HCT116 (cell line): ENCODE results near the gene HMGB1. TPM values are rescaled to one million over a fixed set of nuclear protein-coding genes. Genes with fewer than 3 reads are reported as not detected.

Experiments
- ATAC-seq: fragments of 200-7000 bp; cut with Tn5 transposase; 2 replicates; pipeline ENCODE4 v1.9.1; 2020; ENCODE audit warnings: mild to moderate bottlenecking, moderate library complexity
- BruUV-seq: library from RNA; stranded (reverse); fragments of 400-500 nt; replicated peaks from 2 replicates; lab custom pipeline; 2021; lab: Mats Ljungman, UMichigan
- CTCF ChIA-PET: fragments of 300-600 bp; sonication (Branson Sonifier 250); formaldehyde crosslinking; loops from one replicate; lab custom pipeline; 2021; ENCODE audit warnings: antibody characterized with exemption; lab: Charles Lee
- POLR2A ChIA-PET: fragments of 300-600, 350-600 bp; sonication (Branson Sonifier 250); formaldehyde crosslinking; loops from one replicate; lab custom pipeline; 2021; ENCODE audit warnings: antibody characterized with exemption; lab: Charles Lee
- RAD21 ChIA-PET, 2 experiments: fragments of 300-600 bp; sonication (Branson Sonifier 250); formaldehyde crosslinking; loops; one replicate each; lab custom pipeline; 2023; ENCODE audit warnings: low total read pairs in 2 of 2; ENCODE audit not compliant: uncharacterized antibody in 2 of 2, unreplicated experiment in 2 of 2, low non-redundant PET in 1 of 2; lab: Charles Lee
- DNase-seq: peaks from one replicate; pipeline ENCODE4 v3.0.0-alpha.2; 2010; ENCODE audit warnings: low read depth, low spot score
- H2AFZ ChIP-seq: fragments of 200-600 bp; shearing (Covaris generic), sonication (generic); 2 replicates; pipeline ENCODE4 v1.6.1; 2017; ENCODE audit warnings: low read depth, mixed run types, mixed read lengths, antibody characterized with exemption, low read length; ENCODE audit not compliant: poor library complexity, severe bottlenecking
- H3K27ac ChIP-seq: 2 replicates; pipeline ENCODE4 v1.5.1; 2012; ENCODE audit warnings: low read depth, low read length
- H3K27me3 ChIP-seq: fragments of 200-600 bp; sonication (generic); 2 replicates; pipeline ENCODE4 v1.6.1; 2016; ENCODE audit warnings: mixed run types, low read length, mixed read lengths; ENCODE audit not compliant: insufficient read depth
- H3K36me3 ChIP-seq, 2 experiments: fragments of 200-500 bp in 1 of 2; fragments of 200-600 bp in 1 of 2; sonication (Bioruptor generic) in 1 of 2; sonication (generic) in 1 of 2; 2 replicates each; pipeline versions ENCODE4 v1.5.1 to v1.6.1; 2014 to 2016; ENCODE audit warnings: low read length in 2 of 2, inconsistent platforms in 1 of 2, mixed read lengths in 1 of 2, mixed run types in 1 of 2; ENCODE audit not compliant: insufficient read depth in 2 of 2, control insufficient read depth in 1 of 2
- H3K4me1 ChIP-seq, 2 experiments: fragments of 200-600 bp in 1 of 2; sonication (generic) in 1 of 2; 2 replicates each; pipeline versions ENCODE4 v1.5.1 to v1.6.1; 2012 to 2017; ENCODE audit warnings: low read length in 2 of 2, inconsistent platforms in 1 of 2, mild to moderate bottlenecking in 1 of 2, mixed read lengths in 1 of 2, mixed run types in 1 of 2, moderate library complexity in 1 of 2; ENCODE audit not compliant: insufficient read depth in 2 of 2, control insufficient read depth in 1 of 2
- H3K4me2 ChIP-seq: fragments of 200-600 bp; sonication (generic); 2 replicates; pipeline ENCODE4 v1.6.1; 2017; ENCODE audit warnings: mixed run types, low read length, mixed read lengths
- H3K4me3 ChIP-seq, 2 experiments: fragments of 200-600 bp in 1 of 2; sonication (generic) in 1 of 2; replicated peaks in 1 of 2; 2 replicates each; pipeline ENCODE4 v1.5.1; 2011 to 2016; ENCODE audit warnings: low read length in 2 of 2, control low read depth in 1 of 2, low read depth in 1 of 2, mild to moderate bottlenecking in 1 of 2, mixed read lengths in 1 of 2, mixed run types in 1 of 2
- H3K79me2 ChIP-seq: fragments of 200-600 bp; sonication (generic); 2 replicates; pipeline ENCODE4 v1.6.1; 2017; ENCODE audit warnings: mild to moderate bottlenecking, mixed run types, low read length, moderate library complexity, mixed read lengths; ENCODE audit not compliant: insufficient read depth
- H3K9ac ChIP-seq: fragments of 200-600 bp; sonication (generic); 2 replicates; pipeline ENCODE4 v1.6.1; 2016; ENCODE audit warnings: low read length, mixed read lengths
- H3K9me2 ChIP-seq: fragments of 200-600 bp; sonication (generic), shearing (Covaris generic); 2 replicates; pipeline ENCODE4 v1.6.1; 2017; ENCODE audit warnings: mixed run types, mild to moderate bottlenecking, moderate library complexity; ENCODE audit not compliant: insufficient read depth
- H3K9me3 ChIP-seq, 2 experiments: fragments of 200-500 bp in 1 of 2; fragments of 200-600 bp in 1 of 2; sonication (Bioruptor generic) in 1 of 2; sonication (generic) in 1 of 2; 2 replicates each; pipeline ENCODE4 v1.6.1; 2014 to 2017; ENCODE audit warnings: low read length in 2 of 2, mixed read lengths in 2 of 2, inconsistent platforms in 1 of 2, low read depth in 1 of 2, mild to moderate bottlenecking in 1 of 2, mixed run types in 1 of 2, moderate library complexity in 1 of 2; ENCODE audit not compliant: control insufficient read depth in 1 of 2, insufficient read depth in 1 of 2
- H4K20me1 ChIP-seq: fragments of 200-600 bp; sonication (generic), shearing (Covaris generic); 2 replicates; pipeline ENCODE4 v1.6.1; 2017; ENCODE audit warnings: mixed run types, mild to moderate bottlenecking, moderate library complexity; ENCODE audit not compliant: insufficient read depth
- CBX3 ChIP-seq: IDR thresholded peaks from 2 replicates; pipeline ENCODE4 v1.6.1; 2012; ENCODE audit warnings: low read depth
- CEBPB ChIP-seq: IDR thresholded peaks from 2 replicates; pipeline ENCODE4 v1.6.1; 2012; ENCODE audit warnings: low read depth
- EGR1 ChIP-seq: IDR thresholded peaks from 2 replicates; pipeline ENCODE4 v1.6.1; 2012; ENCODE audit warnings: low read depth
- ELF1 ChIP-seq: IDR thresholded peaks from 2 replicates; pipeline ENCODE4 v1.6.1; 2012; ENCODE audit warnings: low read depth, borderline replicate concordance
- EZH2 ChIP-seq: fragments of 200-600 bp; sonication (generic); IDR thresholded peaks from 2 replicates; pipeline ENCODE4 v1.6.1; 2017; ENCODE audit warnings: antibody characterized with exemption, mixed run types
- EZH2phosphoT487 ChIP-seq: fragments of 200-600 bp; IDR thresholded peaks from 2 replicates; pipeline ENCODE4 v1.6.1; 2018; ENCODE audit warnings: antibody characterized with exemption, borderline replicate concordance
- FOSL1 ChIP-seq: IDR thresholded peaks from 2 replicates; pipeline ENCODE4 v1.6.1; 2012; ENCODE audit warnings: low read depth
- JUND ChIP-seq: IDR thresholded peaks from 2 replicates; pipeline ENCODE4 v1.6.1; 2012
- POLR2A ChIP-seq: IDR thresholded peaks from 2 replicates; pipeline ENCODE4 v1.7.0; 2011; ENCODE audit warnings: borderline replicate concordance; ENCODE audit not compliant: insufficient read depth, insufficient read length; ENCODE audit errors: extremely low read depth
- POLR2AphosphoS5 ChIP-seq: IDR thresholded peaks from 2 replicates; pipeline ENCODE4 v1.6.1; 2011; ENCODE audit warnings: mild to moderate bottlenecking, low read depth, low read length, moderate library complexity
- RAD21 ChIP-seq: IDR thresholded peaks from 2 replicates; pipeline ENCODE4 v1.6.1; 2012; ENCODE audit warnings: low read depth, mild to moderate bottlenecking
- SIN3A ChIP-seq: IDR thresholded peaks from 2 replicates; pipeline ENCODE4 v1.6.1; 2012; ENCODE audit warnings: low read depth
- SP1 ChIP-seq: IDR thresholded peaks from 2 replicates; pipeline ENCODE4 v1.6.1; 2012; ENCODE audit warnings: low read depth
- SRF ChIP-seq: IDR thresholded peaks from 2 replicates; pipeline ENCODE4 v1.6.1; 2012; ENCODE audit warnings: low read depth
- ZFX ChIP-seq: fragments of 450-650 bp; IDR thresholded peaks from 2 replicates; pipeline ENCODE4 v1.6.1; 2017
- ZNF274 ChIP-seq: fragments of 200-500 bp; sonication (Bioruptor generic); IDR thresholded peaks from 2 replicates; pipeline ENCODE4 v1.6.1; 2014; ENCODE audit warnings: mild to moderate bottlenecking, low read depth, low read length, inconsistent platforms
- intact Hi-C: fragments of 100-400 bp; cut with micrococcal nuclease; formaldehyde crosslinking; loops from 2 replicates; pipeline ENCODE4 v1.10.0; 2022
- total RNA-seq: library from RNA; stranded (reverse); gene quantifications from one replicate; pipeline ENCODE4 v1.2.1, GENCODE V29; 2021; ENCODE audit not compliant: unreplicated experiment
- TF ChIP-seq, protein P1 (sequence below): IDR thresholded peaks from 2 replicates; pipeline ENCODE4 v1.6.1; 2012
- TF ChIP-seq, protein P2 (sequence below): IDR thresholded peaks from 2 replicates; pipeline ENCODE4 v1.6.1; 2011; ENCODE audit warnings: mild to moderate bottlenecking, low read length, moderate library complexity; ENCODE audit not compliant: insufficient replicate concordance; ENCODE audit errors: extremely low read depth
- TF ChIP-seq, protein P3 (sequence below): IDR thresholded peaks from 2 replicates; pipeline ENCODE4 v1.6.1; 2012
- TF ChIP-seq, protein P4 (sequence below): IDR thresholded peaks from 2 replicates; pipeline ENCODE4 v1.6.1; 2012; ENCODE audit warnings: low read depth

The HMGB1 gene
- total RNA-seq, 1 experiment from 2014 or later = 678 TPM

DNA sequence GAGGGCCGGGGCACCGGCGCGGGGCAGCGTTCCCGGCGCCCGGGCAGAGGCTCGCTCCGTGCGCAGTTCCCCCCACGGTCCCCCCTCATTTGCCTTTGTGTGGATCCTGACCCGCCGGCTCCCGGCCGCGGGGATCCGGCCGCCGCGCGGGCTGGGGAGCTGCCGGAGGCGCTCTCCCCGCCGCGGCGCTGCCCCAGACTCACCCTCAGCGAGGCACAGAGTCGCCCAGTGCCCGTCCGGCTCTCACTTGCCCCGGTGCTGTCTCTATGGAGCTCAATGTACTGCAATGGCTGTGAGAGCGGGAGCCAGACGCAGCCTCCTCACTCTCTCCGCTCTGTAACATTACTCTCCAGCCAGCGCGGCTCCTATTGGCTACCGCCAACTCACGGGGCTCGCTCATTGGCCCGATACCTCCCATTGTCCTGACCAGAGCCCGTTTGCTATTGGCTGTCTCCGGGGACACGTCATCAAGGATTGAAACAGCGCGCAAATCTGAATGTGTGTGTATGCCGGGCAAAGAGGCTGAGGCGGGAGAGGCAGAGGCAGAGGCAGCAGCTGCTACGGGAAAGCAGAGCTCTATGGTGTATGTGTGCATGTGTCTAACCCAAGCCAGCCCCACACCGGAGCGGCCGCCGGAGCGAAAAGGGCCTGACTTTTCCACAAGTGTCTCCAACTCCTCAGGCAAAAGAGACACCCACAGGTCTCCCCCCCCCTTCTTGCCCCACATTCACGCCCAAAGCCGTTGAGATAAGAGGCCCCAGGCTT is at the start of gene HMGB1 (continued):
- TF ChIP-seq EGR1 = no peak
- no peak for TF ChIP-seq JUND
- no peak for TF ChIP-seq ZFX
- TF ChIP-seq CEBPB = no peak
- TF ChIP-seq SRF = no peak
- TF ChIP-seq, protein P1, sequence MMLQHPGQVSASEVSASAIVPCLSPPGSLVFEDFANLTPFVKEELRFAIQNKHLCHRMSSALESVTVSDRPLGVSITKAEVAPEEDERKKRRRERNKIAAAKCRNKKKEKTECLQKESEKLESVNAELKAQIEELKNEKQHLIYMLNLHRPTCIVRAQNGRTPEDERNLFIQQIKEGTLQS = no peak
- no peak for TF ChIP-seq ELF1
- TF ChIP-seq EZH2 = no peak

DNA sequence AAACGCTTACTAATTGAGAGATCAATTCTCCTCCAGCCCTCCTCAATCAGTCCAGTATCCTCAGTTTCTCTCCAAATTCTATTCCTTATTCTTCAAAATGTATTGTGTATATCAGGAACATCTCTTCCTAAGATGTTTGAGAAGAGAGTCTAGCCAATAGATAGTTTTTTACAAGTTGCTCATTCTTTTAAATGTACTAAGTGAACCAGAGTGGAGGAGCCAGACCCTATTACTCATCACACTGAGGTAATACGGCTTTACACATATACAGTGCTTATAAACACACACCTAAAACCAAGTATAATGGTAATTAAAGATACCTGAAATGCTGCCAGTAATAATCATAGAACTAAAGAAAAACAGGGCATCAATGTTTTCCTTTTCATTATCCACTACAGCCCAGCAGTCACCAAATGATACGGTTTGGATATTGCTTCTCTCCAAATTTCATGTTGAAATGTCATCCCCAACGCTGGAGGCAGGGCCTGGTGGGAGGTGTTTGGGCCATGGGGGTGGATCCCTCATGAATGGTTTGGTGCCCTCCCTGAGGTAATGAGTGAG is 45.2 kb upstream of the HMGB1 start:
- Histone ChIP-seq H3K27me3 (no peaks in the 10 kb centered on the region), H3K9me2 (no peaks in the 10 kb centered on the region), H4K20me1 (no peaks in the 10 kb centered on the region), H3K9ac (no peak overlapping the region), H3K4me2 (no peak overlapping the region), H3K4me3 (no peak overlapping the region), H3K36me3 (no peaks in the 10 kb centered on the region), H3K79me2 (no peaks in the 10 kb centered on the region), H2AFZ (no peak overlapping the region), H3K27ac (no peak overlapping the region), H3K4me1 (no peaks in the 10 kb centered on the region), H3K9me3 (no peaks in the 10 kb centered on the region)
- CTCF ChIA-PET = no interaction called here
- intact Hi-C loops = no loop called here
- DNase-seq (no peak), ATAC-seq (no peak)
- RAD21 ChIA-PET = no interaction called here
- no TSS peak for BruUV-seq
- POLR2A ChIA-PET = no interaction called here
- TF ChIP-seq JUND (no peak), EZH2phosphoT487 (no peak), SRF (no peak), SP1 (no peak), POLR2A (no peak), CEBPB (no peak), EZH2 (no peak), POLR2AphosphoS5 (no peak), CBX3 (no peak), RAD21 (no peak), ZNF274 (no peak), FOSL1 (no peak), SIN3A (no peak), ELF1 (no peak)
- TF ChIP-seq, protein P2, sequence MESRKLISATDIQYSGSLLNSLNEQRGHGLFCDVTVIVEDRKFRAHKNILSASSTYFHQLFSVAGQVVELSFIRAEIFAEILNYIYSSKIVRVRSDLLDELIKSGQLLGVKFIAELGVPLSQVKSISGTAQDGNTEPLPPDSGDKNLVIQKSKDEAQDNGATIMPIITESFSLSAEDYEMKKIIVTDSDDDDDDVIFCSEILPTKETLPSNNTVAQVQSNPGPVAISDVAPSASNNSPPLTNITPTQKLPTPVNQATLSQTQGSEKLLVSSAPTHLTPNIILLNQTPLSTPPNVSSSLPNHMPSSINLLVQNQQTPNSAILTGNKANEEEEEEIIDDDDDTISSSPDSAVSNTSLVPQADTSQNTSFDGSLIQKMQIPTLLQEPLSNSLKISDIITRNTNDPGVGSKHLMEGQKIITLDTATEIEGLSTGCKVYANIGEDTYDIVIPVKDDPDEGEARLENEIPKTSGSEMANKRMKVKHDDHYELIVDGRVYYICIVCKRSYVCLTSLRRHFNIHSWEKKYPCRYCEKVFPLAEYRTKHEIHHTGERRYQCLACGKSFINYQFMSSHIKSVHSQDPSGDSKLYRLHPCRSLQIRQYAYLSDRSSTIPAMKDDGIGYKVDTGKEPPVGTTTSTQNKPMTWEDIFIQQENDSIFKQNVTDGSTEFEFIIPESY = no peak
- TF ChIP-seq, protein P3, sequence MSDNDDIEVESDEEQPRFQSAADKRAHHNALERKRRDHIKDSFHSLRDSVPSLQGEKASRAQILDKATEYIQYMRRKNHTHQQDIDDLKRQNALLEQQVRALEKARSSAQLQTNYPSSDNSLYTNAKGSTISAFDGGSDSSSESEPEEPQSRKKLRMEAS = no peak
- TF ChIP-seq, protein P4, sequence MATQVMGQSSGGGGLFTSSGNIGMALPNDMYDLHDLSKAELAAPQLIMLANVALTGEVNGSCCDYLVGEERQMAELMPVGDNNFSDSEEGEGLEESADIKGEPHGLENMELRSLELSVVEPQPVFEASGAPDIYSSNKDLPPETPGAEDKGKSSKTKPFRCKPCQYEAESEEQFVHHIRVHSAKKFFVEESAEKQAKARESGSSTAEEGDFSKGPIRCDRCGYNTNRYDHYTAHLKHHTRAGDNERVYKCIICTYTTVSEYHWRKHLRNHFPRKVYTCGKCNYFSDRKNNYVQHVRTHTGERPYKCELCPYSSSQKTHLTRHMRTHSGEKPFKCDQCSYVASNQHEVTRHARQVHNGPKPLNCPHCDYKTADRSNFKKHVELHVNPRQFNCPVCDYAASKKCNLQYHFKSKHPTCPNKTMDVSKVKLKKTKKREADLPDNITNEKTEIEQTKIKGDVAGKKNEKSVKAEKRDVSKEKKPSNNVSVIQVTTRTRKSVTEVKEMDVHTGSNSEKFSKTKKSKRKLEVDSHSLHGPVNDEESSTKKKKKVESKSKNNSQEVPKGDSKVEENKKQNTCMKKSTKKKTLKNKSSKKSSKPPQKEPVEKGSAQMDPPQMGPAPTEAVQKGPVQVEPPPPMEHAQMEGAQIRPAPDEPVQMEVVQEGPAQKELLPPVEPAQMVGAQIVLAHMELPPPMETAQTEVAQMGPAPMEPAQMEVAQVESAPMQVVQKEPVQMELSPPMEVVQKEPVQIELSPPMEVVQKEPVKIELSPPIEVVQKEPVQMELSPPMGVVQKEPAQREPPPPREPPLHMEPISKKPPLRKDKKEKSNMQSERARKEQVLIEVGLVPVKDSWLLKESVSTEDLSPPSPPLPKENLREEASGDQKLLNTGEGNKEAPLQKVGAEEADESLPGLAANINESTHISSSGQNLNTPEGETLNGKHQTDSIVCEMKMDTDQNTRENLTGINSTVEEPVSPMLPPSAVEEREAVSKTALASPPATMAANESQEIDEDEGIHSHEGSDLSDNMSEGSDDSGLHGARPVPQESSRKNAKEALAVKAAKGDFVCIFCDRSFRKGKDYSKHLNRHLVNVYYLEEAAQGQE = no peak
